ENCODE measurements around the gene MAPK6.

MAPK6 gene

GRCh38 chr15:51971375-51972133, 47.5 kb upstream of the MAPK6 start, which contains the start of gene LEO1 (continued):
- peak; percentile 94 for TF ChIP-seq YY1 (tag by site-specific recombination; IDR thresholded peaks at IDR 0.05)
- TF ChIP-seq ZNF600 (tag by site-specific recombination; IDR thresholded peaks at IDR 0.05): peak; percentile 80
- no peak for TF ChIP-seq PRDM2 (tag by site-specific recombination; IDR thresholded peaks at IDR 0.05; ENCODE audit: borderline replicate concordance)
- TF ChIP-seq BCL6B (tag by site-specific recombination; IDR thresholded peaks at IDR 0.05): no peak
- no peak for TF ChIP-seq GLI2 (tag by site-specific recombination; IDR thresholded peaks at IDR 0.05; ENCODE audit: borderline replicate concordance, low read depth)
- no peak for TF ChIP-seq ZNF121 (tag by site-specific recombination; IDR thresholded peaks at IDR 0.05)
- TF ChIP-seq ZNF112 (tag by site-specific recombination; IDR thresholded peaks at IDR 0.05): no peak
- no peak for TF ChIP-seq ZFP69B (tag by site-specific recombination; IDR thresholded peaks at IDR 0.05)
- 0 out of 2 replicates have a peak, but pooled peaks have one; percentile 48 for TF ChIP-seq GLIS2 (tag by site-specific recombination; IDR thresholded peaks at IDR 0.05)
- TF ChIP-seq YY2 (tag by site-specific recombination; IDR thresholded peaks at IDR 0.05): peak; percentile 96
- TF ChIP-seq ZNF211 (tag by site-specific recombination; IDR thresholded peaks at IDR 0.05; ENCODE audit: low read depth): no peak
- TF ChIP-seq KLF1 (tag by site-specific recombination; IDR thresholded peaks at IDR 0.05): no peak
- TF ChIP-seq KLF16 (tag by site-specific recombination; IDR thresholded peaks at IDR 0.05): peak; percentile 63; the same call in 1 of the 2 replicates
- no peak for TF ChIP-seq KLF17 (tag by site-specific recombination; IDR thresholded peaks at IDR 0.05)
- no peak for TF ChIP-seq ZFHX2 (tag by site-specific recombination; conservative IDR thresholded peaks at IDR 0.05)
- no peak for TF ChIP-seq ZNF768 (tag by site-specific recombination; IDR thresholded peaks at IDR 0.05)
- no peak for TF ChIP-seq ZNF23 (tag by site-specific recombination; IDR thresholded peaks at IDR 0.05; ENCODE audit: borderline replicate concordance)
- no peak for TF ChIP-seq ZNF311 (tag by site-specific recombination; IDR thresholded peaks at IDR 0.05; ENCODE audit: borderline replicate concordance)
- TF ChIP-seq ZNF560 (tag by site-specific recombination; IDR thresholded peaks at IDR 0.05; ENCODE audit: borderline replicate concordance): no peak
- TF ChIP-seq KLF9 (tag by site-specific recombination; IDR thresholded peaks at IDR 0.05; ENCODE audit: low read depth): no peak
- no peak for TF ChIP-seq ZSCAN16 (tag by site-specific recombination; IDR thresholded peaks at IDR 0.05)
- TF ChIP-seq ZBTB17 (tag by site-specific recombination; IDR thresholded peaks at IDR 0.05): peak; percentile 90
- no peak for TF ChIP-seq ZNF350 (tag by site-specific recombination; IDR thresholded peaks at IDR 0.05)
- no peak for TF ChIP-seq ZNF133 (tag by site-specific recombination; IDR thresholded peaks at IDR 0.05)
- TF ChIP-seq IKZF3 (tag by site-specific recombination; IDR thresholded peaks at IDR 0.05): no peak
- no peak for TF ChIP-seq ZNF48 (tag by site-specific recombination; IDR thresholded peaks at IDR 0.05)
- no peak for TF ChIP-seq ZNF776 (tag by site-specific recombination; IDR thresholded peaks at IDR 0.05; ENCODE audit: borderline replicate concordance)
- TF ChIP-seq ZNF843 (tag by site-specific recombination; IDR thresholded peaks at IDR 0.05): 0 out of 2 replicates have a peak, but pooled peaks have one; percentile 38
- peak; percentile 100 for TF ChIP-seq ZXDB (tag by site-specific recombination; IDR thresholded peaks at IDR 0.05)
- TF ChIP-seq ZNF664 (tag by site-specific recombination; IDR thresholded peaks at IDR 0.05): no peak
- no peak for TF ChIP-seq PRDM4 (tag by site-specific recombination; IDR thresholded peaks at IDR 0.05)
